ENCODE data around the gene TTC28. TPM values are rescaled to one million over a fixed set of nuclear protein-coding genes. Genes with fewer than 3 reads are reported as not detected.

Gene TTC28
- total RNA-seq, 1 experiment from 2014 or later: 0.12 TPM

DNA sequence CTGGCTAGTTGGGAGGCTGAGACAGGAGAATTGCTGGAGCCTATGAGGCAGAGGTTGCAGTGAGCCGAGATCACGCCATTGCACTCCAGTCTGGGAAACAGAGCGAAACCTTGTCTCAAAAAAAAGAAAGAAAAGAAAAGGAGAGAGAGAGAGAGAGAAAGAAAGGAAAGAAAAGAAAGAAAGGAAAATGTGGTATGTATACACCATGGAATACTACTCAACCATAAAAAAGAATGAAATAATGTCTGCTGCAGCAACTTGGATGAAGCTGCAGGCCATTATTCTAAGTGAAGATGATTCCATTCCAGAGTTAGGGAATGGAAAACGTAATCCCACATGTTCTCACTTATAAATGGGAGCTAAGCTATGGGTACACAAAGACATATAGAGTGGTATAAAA lies 30.8 kb downstream of the TTC28 start (continued):
- TF ChIP-seq, protein P1, sequence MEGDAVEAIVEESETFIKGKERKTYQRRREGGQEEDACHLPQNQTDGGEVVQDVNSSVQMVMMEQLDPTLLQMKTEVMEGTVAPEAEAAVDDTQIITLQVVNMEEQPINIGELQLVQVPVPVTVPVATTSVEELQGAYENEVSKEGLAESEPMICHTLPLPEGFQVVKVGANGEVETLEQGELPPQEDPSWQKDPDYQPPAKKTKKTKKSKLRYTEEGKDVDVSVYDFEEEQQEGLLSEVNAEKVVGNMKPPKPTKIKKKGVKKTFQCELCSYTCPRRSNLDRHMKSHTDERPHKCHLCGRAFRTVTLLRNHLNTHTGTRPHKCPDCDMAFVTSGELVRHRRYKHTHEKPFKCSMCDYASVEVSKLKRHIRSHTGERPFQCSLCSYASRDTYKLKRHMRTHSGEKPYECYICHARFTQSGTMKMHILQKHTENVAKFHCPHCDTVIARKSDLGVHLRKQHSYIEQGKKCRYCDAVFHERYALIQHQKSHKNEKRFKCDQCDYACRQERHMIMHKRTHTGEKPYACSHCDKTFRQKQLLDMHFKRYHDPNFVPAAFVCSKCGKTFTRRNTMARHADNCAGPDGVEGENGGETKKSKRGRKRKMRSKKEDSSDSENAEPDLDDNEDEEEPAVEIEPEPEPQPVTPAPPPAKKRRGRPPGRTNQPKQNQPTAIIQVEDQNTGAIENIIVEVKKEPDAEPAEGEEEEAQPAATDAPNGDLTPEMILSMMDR (IDR thresholded peaks at IDR 0.05 in 2 of 3, conservative IDR thresholded peaks at IDR 0.05 in 1 of 3; ENCODE audit: borderline replicate concordance in 1 of 3, insufficient read depth in 1 of 3, low read depth in 2 of 3, low read length in 2 of 3): no peak
- TF ChIP-seq EZH2 (IDR thresholded peaks at IDR 0.05): no peak
- no peak for TF ChIP-seq POLR2A (IDR thresholded peaks at IDR 0.05; ENCODE audit: borderline replicate concordance, extremely low read depth, insufficient read depth, insufficient read length)

DNA sequence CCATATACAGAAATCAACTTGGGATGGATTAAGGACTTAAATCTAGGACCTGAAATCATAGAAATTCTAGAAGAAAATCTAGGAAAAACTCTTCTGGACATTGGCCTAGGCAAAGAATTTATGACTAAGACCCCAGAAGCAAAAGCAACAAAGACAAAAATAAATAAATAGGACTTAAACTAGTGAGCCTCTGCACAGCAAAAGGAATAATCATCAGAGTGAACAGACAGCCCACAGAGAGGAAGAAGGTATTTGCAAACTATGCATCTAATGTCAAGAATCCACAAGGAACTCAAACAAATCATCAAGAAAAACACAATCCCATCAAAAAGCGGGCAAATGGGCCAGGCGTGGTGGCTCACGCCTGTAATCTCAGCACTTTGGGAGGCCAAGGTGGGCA lies 32.4 kb downstream of the TTC28 start:
- POLR2A ChIA-PET: no interaction called here
- Histone ChIP-seq H3K36me3 (ENCODE audit: control insufficient read depth in 1 of 2, insufficient read depth in 2 of 2, low read length in 2 of 2) (no peaks in the 10 kb centered on the region), H3K4me2 (ENCODE audit: low read length) (no peak overlapping the region), H3K27ac (ENCODE audit: low read depth, low read length) (no peak overlapping the region), H3K27me3 (ENCODE audit: insufficient read depth, low read length) (no peaks in the 10 kb centered on the region), H3K4me1 (ENCODE audit: control insufficient read depth in 1 of 2, insufficient read depth in 2 of 2, low read length in 2 of 2) (no peaks in the 10 kb centered on the region), H3K9ac (ENCODE audit: low read length) (no peak overlapping the region), H3K4me3 (replicated peaks in 1 of 2; ENCODE audit: low read depth in 1 of 2, low read length in 2 of 2) (no peak overlapping the region), H2AFZ (ENCODE audit: low read depth, low read length, poor library complexity, severe bottlenecking) (no peak overlapping the region), H3K9me3 (ENCODE audit: control insufficient read depth in 1 of 2, insufficient read depth in 1 of 2, low read depth in 1 of 2, low read length in 2 of 2) (no peaks in the 10 kb centered on the region), H4K20me1 (ENCODE audit: insufficient read depth) (no peaks in the 10 kb centered on the region), H3K79me2 (ENCODE audit: insufficient read depth, low read length) (no peaks in the 10 kb centered on the region), H3K9me2 (ENCODE audit: insufficient read depth) (no peaks in the 10 kb centered on the region)
- ATAC-seq: no peak
- BruUV-seq (replicated peaks): no TSS peak
- intact Hi-C loops (cut with micrococcal nuclease): no loop called here
- DNase-seq (ENCODE audit: low read depth, low spot score): no peak
- TF ChIP-seq ZFX (IDR thresholded peaks at IDR 0.05) (no peak), ZNF274 (IDR thresholded peaks at IDR 0.05; ENCODE audit: low read depth, low read length) (no peak), FOSL1 (IDR thresholded peaks at IDR 0.05; ENCODE audit: low read depth) (no peak), ELF1 (IDR thresholded peaks at IDR 0.05; ENCODE audit: borderline replicate concordance, low read depth) (no peak), EGR1 (IDR thresholded peaks at IDR 0.05; ENCODE audit: low read depth) (no peak), SP1 (IDR thresholded peaks at IDR 0.05; ENCODE audit: low read depth) (no peak), JUND (IDR thresholded peaks at IDR 0.05) (no peak), POLR2AphosphoS5 (IDR thresholded peaks at IDR 0.05; ENCODE audit: low read depth, low read length) (no peak)
- CTCF ChIA-PET: no interaction called here
- RAD21 ChIA-PET (ENCODE audit: low non-redundant PET in 1 of 2, low total read pairs in 2 of 2, uncharacterized antibody in 2 of 2, unreplicated experiment in 2 of 2): no interaction called here
